ELR (cell line): ENCODE measurements around the gene CBLL2.
"Not testable (repeated sequence)": the region's sequence is repeated elsewhere in the genome, so short reads cannot be mapped to it uniquely, and the experiment has no call there.

Source experiments
- DNase-seq: peaks from one replicate; pipeline ENCODE4 v3.0.0-alpha.2; 2015; ENCODE audit warnings: low read depth

CBLL2 gene, protein sequence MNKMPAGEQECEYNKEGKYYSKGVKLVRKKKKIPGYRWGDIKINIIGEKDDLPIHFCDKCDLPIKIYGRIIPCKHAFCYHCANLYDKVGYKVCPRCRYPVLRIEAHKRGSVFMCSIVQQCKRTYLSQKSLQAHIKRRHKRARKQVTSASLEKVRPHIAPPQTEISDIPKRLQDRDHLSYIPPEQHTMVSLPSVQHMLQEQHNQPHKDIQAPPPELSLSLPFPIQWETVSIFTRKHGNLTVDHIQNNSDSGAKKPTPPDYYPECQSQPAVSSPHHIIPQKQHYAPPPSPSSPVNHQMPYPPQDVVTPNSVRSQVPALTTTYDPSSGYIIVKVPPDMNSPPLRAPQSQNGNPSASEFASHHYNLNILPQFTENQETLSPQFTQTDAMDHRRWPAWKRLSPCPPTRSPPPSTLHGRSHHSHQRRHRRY

GRCh38 chrX:22272613-22273012 lies at the start of gene CBLL2:
TSS of gene CBLL2 (plus strand) at chrX:22272913. CDS start at chrX:22272992, 79 bp downstream.
- no peak for DNase-seq

- no peak for DNase-seq
These were observed 38.3 kb upstream of the CBLL2 start for GRCh38 chrX:22234380-22234779.

DNA sequence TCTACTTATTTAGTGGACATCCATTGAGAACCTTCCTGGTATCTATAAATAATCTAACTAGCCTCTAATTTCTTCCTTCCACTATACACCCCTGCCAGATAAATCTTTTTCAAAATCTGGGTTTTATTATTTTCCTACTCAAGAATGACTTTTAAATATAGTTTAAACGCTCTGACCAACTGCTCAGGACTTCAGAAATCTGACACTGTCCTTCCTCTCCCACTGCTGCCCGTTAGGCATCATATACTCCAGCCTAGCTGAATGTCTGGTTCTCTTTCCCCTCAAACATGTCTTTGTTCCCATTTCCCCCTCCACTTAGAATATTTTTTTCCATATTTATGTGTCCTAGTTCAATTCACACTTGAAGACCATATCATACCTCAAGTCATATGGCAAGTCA lies 35.2 kb upstream of the CBLL2 start:
- DNase-seq = no peak

DNA sequence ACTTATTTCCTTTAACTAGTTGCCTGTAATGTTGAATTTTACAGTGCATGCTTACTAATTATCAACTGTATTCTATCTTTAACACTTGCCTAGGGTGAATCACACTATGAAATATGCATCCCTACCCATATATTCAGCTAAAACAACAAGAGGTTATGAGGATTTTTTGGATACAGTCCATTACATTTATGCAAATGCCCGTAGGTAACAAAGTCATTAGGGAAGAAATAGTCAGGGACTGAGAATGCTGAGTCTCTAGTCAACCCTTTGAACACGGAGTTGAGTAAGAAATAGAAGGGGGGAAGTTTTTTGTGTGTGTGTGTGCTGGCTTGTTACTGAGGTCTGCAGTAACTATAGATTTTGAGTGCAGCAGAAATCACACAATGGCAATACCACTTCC lies 26.1 kb upstream of the CBLL2 start:
- peak; percentile 61 for DNase-seq

GRCh38 chrX:22247169-22247568 lies 25.5 kb upstream of the CBLL2 start:
- peak; percentile 44 for DNase-seq

GRCh38 chrX:22248401-22248800 lies 24.3 kb upstream of the CBLL2 start:
- no peak for DNase-seq

DNA sequence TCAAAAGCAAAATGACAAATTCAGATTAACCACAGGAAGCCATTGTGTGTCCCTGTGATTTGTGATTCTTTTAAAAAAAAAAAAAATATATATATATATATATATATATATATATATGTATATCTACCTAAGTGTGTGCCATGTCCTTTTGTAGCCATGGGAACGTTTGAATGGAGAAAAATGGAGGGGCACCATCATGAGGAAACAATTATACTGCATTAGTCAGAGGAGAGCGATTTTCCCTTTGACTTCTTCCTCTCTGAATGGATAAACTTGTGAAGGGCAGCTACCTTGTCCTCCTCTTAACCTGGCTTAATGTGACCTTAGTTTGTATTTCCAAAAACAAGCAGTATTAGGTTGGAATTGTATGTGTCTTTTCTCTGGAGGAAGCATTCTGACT lies 23.3 kb upstream of the CBLL2 start:
- DNase-seq = peak; percentile 12

- DNase-seq = no peak
These were observed 4.0 kb upstream of the CBLL2 start for GRCh38 chrX:22268706-22269105.

GRCh38 chrX:22273714-22274317 lies 1.1 kb downstream of the CBLL2 start:
- no peak for DNase-seq

DNA sequence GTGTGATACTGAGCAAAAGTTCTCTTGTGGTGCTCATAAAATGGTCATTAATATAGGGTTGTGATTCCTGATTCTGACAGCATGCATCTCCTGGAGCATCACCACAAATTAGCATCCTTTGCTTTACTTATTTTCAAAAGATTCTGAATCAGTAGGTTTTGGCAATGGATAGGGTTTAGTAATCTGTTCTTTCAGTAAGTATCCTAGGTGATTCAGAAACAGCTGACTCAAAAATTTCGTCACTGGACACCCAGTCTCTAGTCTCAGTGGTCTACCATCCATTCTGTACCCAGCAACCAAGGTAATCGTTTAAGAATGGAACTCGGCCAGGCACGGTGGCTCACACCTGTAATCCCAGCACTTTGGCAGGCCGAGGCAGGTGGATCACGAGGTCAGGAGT lies 4.1 kb downstream of the CBLL2 start:
- peak; percentile 17 for DNase-seq

DNA sequence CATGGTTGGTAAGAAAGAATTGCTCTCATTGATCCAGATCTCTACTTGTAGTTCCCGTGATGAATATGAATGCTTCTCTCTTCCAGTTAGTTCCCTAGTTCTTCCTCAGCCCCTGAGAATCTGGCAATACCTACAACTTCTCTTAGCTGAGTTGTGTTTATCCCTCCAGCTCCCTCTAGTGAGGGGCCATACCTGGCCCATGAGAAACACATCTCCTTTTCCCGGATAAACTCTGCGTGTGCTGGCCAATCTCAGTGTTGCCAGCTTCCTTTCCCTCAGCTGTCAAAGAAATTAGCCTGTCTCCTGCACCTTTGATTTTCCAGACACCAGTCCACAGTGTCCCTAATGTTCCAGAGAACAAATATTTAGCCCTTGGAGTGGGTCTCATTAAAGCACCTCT lies 5.7 kb downstream of the CBLL2 start:
- DNase-seq = peak; percentile 15

DNA sequence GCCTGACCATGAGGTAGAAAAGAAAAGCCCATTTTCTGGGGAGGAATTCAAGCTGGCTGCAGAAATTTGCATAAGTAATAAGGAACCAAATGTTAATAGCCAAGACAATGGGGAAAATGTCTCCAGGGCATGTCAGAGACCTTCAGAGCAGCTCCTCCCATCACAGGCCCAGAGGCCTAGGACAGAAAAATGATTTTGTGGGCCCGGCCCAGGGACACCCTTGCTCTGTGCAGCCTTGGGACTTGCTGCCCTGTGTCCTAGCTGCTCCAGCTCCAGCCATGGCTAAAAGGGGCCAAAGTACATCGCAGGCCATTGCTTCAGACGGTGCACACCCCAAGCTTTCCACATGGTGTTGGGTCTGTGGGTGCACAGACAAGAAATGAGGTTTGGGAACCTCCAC lies 16.5 kb downstream of the CBLL2 start:
- DNase-seq = not testable (repeated sequence)

GRCh38 chrX:22296871-22297270 lies 24.2 kb downstream of the CBLL2 start:
- DNase-seq = no peak

GRCh38 chrX:22300130-22300529 lies 27.4 kb downstream of the CBLL2 start:
- peak; percentile 40 for DNase-seq

DNA sequence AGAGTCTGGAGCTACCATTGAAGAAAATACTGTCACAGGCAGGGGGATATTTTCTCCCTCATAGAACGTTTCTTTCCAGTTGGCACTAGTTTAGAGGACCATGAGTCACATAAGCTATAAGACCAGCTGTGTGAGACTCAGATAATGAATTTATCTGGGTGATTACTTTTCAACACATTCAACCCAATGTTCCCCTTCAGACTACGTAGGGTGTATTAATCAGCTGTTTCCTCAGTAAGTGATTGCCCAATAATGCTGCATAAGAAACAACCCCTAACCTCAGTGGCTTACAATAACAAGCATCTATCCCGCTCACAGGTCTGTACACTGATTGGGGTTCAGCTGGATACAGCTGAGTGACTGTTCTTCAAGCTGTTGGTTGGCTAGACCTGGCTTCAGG lies 38.1 kb downstream of the CBLL2 start:
- DNase-seq = peak; percentile 0

DNA sequence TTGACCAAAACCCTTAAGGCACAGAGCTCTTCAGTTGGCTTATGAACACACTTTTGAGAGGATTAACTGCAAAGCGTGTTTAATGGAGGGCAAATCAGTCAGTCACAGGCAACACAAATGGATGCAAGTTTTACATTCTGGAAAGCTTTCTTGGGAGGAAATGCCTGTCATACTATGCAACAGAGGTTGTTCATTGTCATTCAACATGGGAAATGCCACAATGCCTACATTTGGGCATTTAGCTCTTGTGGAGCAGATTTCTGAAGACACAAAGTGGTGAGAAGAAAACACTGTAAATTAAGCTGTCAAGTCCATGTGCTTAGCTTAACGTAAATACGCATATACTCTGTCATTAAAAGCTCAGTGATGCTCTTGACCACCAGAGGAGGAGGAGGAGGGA lies 41.1 kb downstream of the CBLL2 start:
- DNase-seq = no peak

- DNase-seq = peak; percentile 35
These were observed 41.5 kb downstream of the CBLL2 start for GRCh38 chrX:22314211-22314610.

DNA sequence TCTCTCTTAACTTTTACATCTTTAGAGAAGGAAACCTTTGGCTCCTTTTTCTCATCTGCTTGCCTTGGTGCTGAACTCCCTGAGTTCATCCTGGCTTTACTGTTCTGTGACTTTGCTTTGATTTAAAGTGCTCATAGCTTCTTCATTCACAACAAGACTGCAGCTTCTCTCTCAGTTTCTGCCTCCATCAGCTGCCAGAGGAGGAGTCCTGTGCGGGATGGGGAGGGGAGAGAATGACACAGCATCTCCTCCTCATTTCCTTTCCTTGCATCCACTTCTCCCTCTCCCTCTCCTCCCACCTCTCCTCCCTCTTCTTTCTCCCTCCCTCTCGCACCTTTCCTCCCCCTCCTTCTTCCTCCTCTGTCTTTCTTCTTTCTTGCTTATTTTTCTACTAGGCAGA lies 42.0 kb downstream of the CBLL2 start:
- peak; percentile 45 for DNase-seq

GRCh38 chrX:22315151-22315550 lies 42.4 kb downstream of the CBLL2 start:
- no peak for DNase-seq

DNA sequence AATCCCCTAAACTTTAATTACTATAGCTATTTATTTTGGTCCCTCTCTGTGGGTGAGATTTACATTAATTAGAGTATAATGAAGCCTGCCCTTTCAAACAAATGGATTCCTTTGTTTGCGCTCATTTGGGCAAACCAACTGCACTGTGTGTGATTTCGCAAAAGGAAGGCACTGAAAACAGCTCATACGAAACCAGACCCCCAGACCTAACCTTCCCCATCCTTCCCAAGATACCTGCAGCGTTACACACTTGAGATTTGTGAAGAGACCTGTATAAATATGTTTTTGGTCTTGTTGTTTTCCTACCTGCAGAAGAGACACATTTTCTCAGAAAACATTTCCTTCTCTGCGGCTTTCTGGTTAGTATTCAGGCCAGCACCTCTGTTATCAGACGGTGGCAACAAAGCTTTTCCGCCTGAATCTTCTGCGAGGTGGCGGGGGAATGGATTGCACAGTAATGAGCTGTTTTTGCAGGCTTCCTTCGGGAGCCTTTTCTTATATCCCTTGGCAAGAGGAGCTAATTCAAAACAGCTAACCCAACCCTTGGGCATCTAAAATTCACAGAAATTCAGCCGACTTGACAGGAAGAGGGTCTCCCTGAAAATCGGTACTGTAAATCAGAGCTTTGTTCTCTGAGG lies 47.6 kb downstream of the CBLL2 start:
- DNase-seq = no peak

DNA sequence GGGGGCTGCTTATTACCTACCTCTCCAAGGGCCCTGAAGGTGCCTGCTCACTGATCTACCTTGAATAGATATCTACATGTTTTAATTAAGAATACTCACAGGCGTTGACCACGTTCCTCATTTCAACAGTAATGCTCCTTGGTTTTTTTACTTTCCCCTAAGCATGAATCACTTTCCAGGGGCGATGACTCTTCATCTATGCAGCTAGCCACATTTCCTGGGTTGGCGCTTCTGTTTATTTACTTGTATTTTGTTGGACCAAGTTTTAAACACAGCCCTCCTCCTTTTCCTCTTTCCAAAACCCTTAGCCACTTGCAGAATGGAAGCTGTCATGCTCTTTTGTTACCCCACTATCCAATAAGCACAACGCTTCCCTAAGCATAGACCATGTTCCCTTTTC lies 50.8 kb downstream of the CBLL2 start:
- DNase-seq = peak; percentile 81
